K562 (cell line): Measurements from ENCODE around the gene CERS6. TPM values are rescaled to one million over a fixed set of nuclear protein-coding genes. Genes with fewer than 3 reads are reported as not detected.

Source experiments
- BRD9 ChIP-seq: fragments of 450-650 bp; IDR thresholded peaks from 2 replicates; pipeline ENCODE4 v1.6.1; 2018; ENCODE audit warnings: low read depth; ENCODE audit not compliant: partially characterized antibody
- DNMT1 ChIP-seq: fragments of 450-650 bp; IDR thresholded peaks from 2 replicates; pipeline ENCODE4 v1.6.1; 2016; ENCODE audit warnings: antibody characterized with exemption, mild to moderate bottlenecking
- FOXP4 ChIP-seq: sonication (generic); formaldehyde crosslinking; IDR thresholded peaks from 2 replicates; pipeline ENCODE4 v1.8.0; 2022; ENCODE audit warnings: mild to moderate bottlenecking, missing genetic modification reagents, borderline replicate concordance
- FUS ChIP-seq: fragments of 200-400 bp; formaldehyde crosslinking; optimal IDR thresholded peaks from 2 replicates; pipeline ENCODE3; 2017; ENCODE audit warnings: low read depth, low read length
- HOXB6 ChIP-seq: fragments of 250-450 bp; sonication (Bioruptor Pico); IDR thresholded peaks from 2 replicates; pipeline ENCODE4 v1.5.1; 2022; ENCODE audit warnings: mild to moderate bottlenecking, borderline replicate concordance
- L3MBTL2 ChIP-seq: fragments of 450-650 bp; IDR thresholded peaks from 2 replicates; pipeline ENCODE4 v1.6.1; 2016; ENCODE audit warnings: mild to moderate bottlenecking, moderate library complexity
- MEIS2 ChIP-seq: fragments of 450-650 bp; IDR thresholded peaks from 2 replicates; pipeline ENCODE4 v1.6.1; 2014; ENCODE audit warnings: mild to moderate bottlenecking; ENCODE audit not compliant: partially characterized antibody
- MIER1 ChIP-seq: fragments of 450-650 bp; IDR thresholded peaks from 2 replicates; pipeline ENCODE4 v1.6.1; 2016; ENCODE audit warnings: antibody characterized with exemption, mild to moderate bottlenecking, low read depth
- NR2F6 ChIP-seq: fragments of 450-650 bp; formaldehyde crosslinking; IDR thresholded peaks from 2 replicates; pipeline ENCODE4 v1.4.0; 2020; ENCODE audit warnings: mild to moderate bottlenecking
- PHF8 ChIP-seq: fragments of 200-600 bp; sonication (generic); IDR thresholded peaks from 2 replicates; pipeline ENCODE4 v1.6.1; 2012; ENCODE audit warnings: mixed run types, mild to moderate bottlenecking, inconsistent platforms, low read length, moderate library complexity, borderline replicate concordance
- PML ChIP-seq: IDR thresholded peaks from 2 replicates; pipeline ENCODE4 v1.6.1; 2012; ENCODE audit warnings: low read length, inconsistent platforms
- RFX7 ChIP-seq: fragments of 250-450 bp; sonication (Bioruptor Pico); IDR thresholded peaks from 2 replicates; pipeline ENCODE4 v1.5.1; 2021; ENCODE audit warnings: mild to moderate bottlenecking
- SMAD1 ChIP-seq: fragments of 150-350 bp; IDR thresholded peaks from 2 replicates; pipeline ENCODE4 v1.6.1; 2014; ENCODE audit warnings: low read length, low read depth; ENCODE audit not compliant: partially characterized antibody
- SMARCC2 ChIP-seq: fragments of 450-650 bp; IDR thresholded peaks from 2 replicates; pipeline ENCODE4 v1.6.1; 2017; ENCODE audit warnings: antibody characterized with exemption, moderate library complexity, mild to moderate bottlenecking, low read depth
- SMARCE1 ChIP-seq: fragments of 450-650 bp; IDR thresholded peaks from 2 replicates; pipeline ENCODE4 v1.7.1; 2016; ENCODE audit warnings: mild to moderate bottlenecking
- SNIP1 ChIP-seq: fragments of 450-650 bp; IDR thresholded peaks from 2 replicates; pipeline ENCODE4 v1.7.1; 2017; ENCODE audit warnings: low read depth, mild to moderate bottlenecking
- TEAD2 ChIP-seq: fragments of 450-650 bp; IDR thresholded peaks from 2 replicates; pipeline ENCODE4 v1.6.1; 2016; ENCODE audit warnings: missing genetic modification characterization, control low read depth, missing compliant biosample characterization
- TRIM24 ChIP-seq, 2 experiments: fragments of 450-650 bp; IDR thresholded peaks; 2 replicates each; pipeline ENCODE4 v1.6.1; 2016
- ZBTB11 ChIP-seq, 3 experiments: fragments of 200-800 bp in 1 of 3; fragments of 250-450 bp in 1 of 3; fragments of 450-650 bp in 1 of 3; sonication (Bioruptor Pico) in 1 of 3; sonication (Bioruptor generic) in 1 of 3; formaldehyde crosslinking in 1 of 3; IDR thresholded peaks; 2 replicates each; pipeline versions ENCODE4 v1.6.1 to v1.8.0; 2016 to 2022; ENCODE audit warnings: mild to moderate bottlenecking in 2 of 3, missing genetic modification characterization in 2 of 3, missing compliant biosample characterization in 1 of 3, moderate library complexity in 1 of 3
- ZNF146 ChIP-seq: IDR thresholded peaks from one replicate; pipeline ENCODE4 v1.6.1; 2018; ENCODE audit warnings: missing compliant biosample characterization; ENCODE audit not compliant: unreplicated experiment
- ZNF184 ChIP-seq: sonication (generic); formaldehyde crosslinking; IDR thresholded peaks from 2 replicates; pipeline ENCODE4 v1.5.0; 2020; ENCODE audit warnings: missing genetic modification reagents
- ZNF586 ChIP-seq: fragments of 450-650 bp; formaldehyde crosslinking; conservative IDR thresholded peaks from 2 replicates; pipeline ENCODE4 v1.4.0; 2020; ENCODE audit warnings: mild to moderate bottlenecking, moderate library complexity
- polyA plus RNA-seq, 8 experiments: library from polyadenylated mRNA; depleted of rRNA in 4 of 8; stranded (reverse) in 5 of 8; unstranded in 3 of 8; fragments of >200 nt; fragmentation: Nextera tagmentation in 2 of 8; fragmentation: Illumina TruSeq in 1 of 8; extraction: Ambion mirVana in 2 of 8; extraction: Trizol in 1 of 8; gene quantifications; 2 replicates each; pipeline versions ENCODE4 v1.2.1 to v1.2.3, GENCODE V29; 2011 to 2014; ENCODE audit warnings: inconsistent platforms in 1 of 8, missing spikeins in 1 of 8
- total RNA-seq, 7 experiments: library from RNA; depleted of rRNA in 6 of 7; stranded (reverse); fragments of >200 nt in 6 of 7; fragmentation: Illumina TruSeq in 2 of 7; extraction: Trizol in 2 of 7; gene quantifications; 2 replicates each; pipeline versions ENCODE4 v1.2.1 to v1.2.3, GENCODE V29; 2011 to 2021; ENCODE audit warnings: low replicate concordance in 1 of 7

CERS6 gene
- total and polyA plus RNA-seq, 9 of the 15 experiments (the other 6 are each of a cell fraction or from before 2014, with no cell fraction given) = 1.6 to 13.6 (median 11.4) TPM

- TF ChIP-seq PHF8 (no peak), PML (no peak), MEIS2 (peak; percentile 49), NR2F6 (CRISPR knock-in tag) (no peak), RFX7 (no peak), ZNF146 (CRISPR knock-in tag) (no peak), SMARCE1 (no peak), ZBTB11 (CRISPR knock-in tag; IDR thresholded peaks at IDR 0.05) (no peak), BRD9 (no peak), FOXP4 (no peak), SMAD1 (no peak), ZNF586 (CRISPR knock-in tag) (no peak), L3MBTL2 (peak; percentile 49; the same call in 1 of the 2 replicates), ZNF184 (no peak), DNMT1 (no peak), TRIM24 (IDR thresholded peaks at IDR 0.05) (no peak), SNIP1 (no peak), MIER1 (no peak), TEAD2 (tag) (no peak), HOXB6 (no peak), SMARCC2 (no peak), FUS (no peak)
These were observed 227.9 kb downstream of the CERS6 start (continued) for GRCh38 chr2:168683996-168684395.
